ENCODE data around the gene MAP3K21. TPM values are rescaled to one million over a fixed set of nuclear protein-coding genes. Genes with fewer than 3 reads are reported as not detected.
A peak's percentile ranks its signal among the peaks of the same experiment; 100 is the strongest.

The MAP3K21 gene
- total and polyA plus RNA-seq, 9 of the 15 experiments (the other 6 are each of a cell fraction or from before 2014, with no cell fraction given): 0.23 to 0.86 (median 0.49) TPM

DNA sequence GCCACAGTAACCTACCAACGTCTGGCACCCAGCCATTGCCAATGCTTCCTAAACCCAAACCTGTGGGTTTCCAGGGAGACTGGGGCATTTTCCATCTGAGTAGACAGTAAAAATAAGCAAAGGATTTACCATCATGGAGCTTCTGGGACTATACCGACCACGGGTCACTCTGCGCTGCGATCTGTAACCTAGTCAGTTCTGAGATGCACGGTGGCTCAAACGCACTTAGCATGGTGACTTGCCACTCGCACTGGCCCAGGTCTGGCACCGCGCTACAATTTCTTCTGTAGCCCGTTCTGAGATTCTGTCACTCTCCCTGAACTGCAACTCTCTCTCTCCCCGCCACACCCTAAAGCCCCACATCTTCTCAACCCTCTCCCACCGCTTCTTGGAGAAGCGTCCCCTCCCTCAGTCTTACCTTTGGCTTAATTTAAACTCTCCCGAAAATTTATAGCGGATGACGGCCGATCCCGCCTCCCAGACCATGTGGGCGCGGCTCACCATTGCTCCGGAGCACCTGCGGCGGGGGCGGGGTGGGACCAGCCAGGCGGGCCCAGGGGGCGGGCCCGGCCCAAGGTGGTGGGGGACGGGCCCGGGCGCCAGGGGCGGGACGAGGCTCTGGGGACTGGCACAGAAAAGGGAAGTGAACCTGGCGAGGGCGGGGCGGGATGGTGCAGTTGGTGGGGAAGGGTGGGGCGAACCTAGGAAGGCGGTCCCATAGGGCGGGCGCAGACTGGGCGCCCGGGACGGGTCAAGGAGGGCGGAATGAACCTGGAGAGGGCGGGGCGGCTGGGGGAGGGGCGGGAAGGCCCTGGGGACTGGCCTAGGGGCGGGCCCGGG lies 493 bp upstream of the MAP3K21 start (continued):
- TF ChIP-seq, protein P1, sequence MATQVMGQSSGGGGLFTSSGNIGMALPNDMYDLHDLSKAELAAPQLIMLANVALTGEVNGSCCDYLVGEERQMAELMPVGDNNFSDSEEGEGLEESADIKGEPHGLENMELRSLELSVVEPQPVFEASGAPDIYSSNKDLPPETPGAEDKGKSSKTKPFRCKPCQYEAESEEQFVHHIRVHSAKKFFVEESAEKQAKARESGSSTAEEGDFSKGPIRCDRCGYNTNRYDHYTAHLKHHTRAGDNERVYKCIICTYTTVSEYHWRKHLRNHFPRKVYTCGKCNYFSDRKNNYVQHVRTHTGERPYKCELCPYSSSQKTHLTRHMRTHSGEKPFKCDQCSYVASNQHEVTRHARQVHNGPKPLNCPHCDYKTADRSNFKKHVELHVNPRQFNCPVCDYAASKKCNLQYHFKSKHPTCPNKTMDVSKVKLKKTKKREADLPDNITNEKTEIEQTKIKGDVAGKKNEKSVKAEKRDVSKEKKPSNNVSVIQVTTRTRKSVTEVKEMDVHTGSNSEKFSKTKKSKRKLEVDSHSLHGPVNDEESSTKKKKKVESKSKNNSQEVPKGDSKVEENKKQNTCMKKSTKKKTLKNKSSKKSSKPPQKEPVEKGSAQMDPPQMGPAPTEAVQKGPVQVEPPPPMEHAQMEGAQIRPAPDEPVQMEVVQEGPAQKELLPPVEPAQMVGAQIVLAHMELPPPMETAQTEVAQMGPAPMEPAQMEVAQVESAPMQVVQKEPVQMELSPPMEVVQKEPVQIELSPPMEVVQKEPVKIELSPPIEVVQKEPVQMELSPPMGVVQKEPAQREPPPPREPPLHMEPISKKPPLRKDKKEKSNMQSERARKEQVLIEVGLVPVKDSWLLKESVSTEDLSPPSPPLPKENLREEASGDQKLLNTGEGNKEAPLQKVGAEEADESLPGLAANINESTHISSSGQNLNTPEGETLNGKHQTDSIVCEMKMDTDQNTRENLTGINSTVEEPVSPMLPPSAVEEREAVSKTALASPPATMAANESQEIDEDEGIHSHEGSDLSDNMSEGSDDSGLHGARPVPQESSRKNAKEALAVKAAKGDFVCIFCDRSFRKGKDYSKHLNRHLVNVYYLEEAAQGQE (IDR thresholded peaks at IDR 0.05; ENCODE audit: borderline replicate concordance): no peak
- TF ChIP-seq, protein P1 (CRISPR knock-in tag; IDR thresholded peaks at IDR 0.05; ENCODE audit: low read depth): no peak
- TF ChIP-seq KAT2B (IDR thresholded peaks at IDR 0.05; ENCODE audit: low read depth, low read length): no peak
- TF ChIP-seq RAD51 (IDR thresholded peaks at IDR 0.05; ENCODE audit: borderline replicate concordance, low read depth): no peak
- no peak for TF ChIP-seq ZNF75A (CRISPR knock-in tag; IDR thresholded peaks at IDR 0.05)
- no peak for TF ChIP-seq CBX3 (IDR thresholded peaks at IDR 0.05; ENCODE audit: borderline replicate concordance in 1 of 2, low read length in 2 of 2)
- TF ChIP-seq FOXK1 (CRISPR knock-in tag; IDR thresholded peaks at IDR 0.05; ENCODE audit: borderline replicate concordance): no peak
- TF ChIP-seq CBFA2T2 (conservative IDR thresholded peaks at IDR 0.05): no peak
- TF ChIP-seq, protein P2, sequence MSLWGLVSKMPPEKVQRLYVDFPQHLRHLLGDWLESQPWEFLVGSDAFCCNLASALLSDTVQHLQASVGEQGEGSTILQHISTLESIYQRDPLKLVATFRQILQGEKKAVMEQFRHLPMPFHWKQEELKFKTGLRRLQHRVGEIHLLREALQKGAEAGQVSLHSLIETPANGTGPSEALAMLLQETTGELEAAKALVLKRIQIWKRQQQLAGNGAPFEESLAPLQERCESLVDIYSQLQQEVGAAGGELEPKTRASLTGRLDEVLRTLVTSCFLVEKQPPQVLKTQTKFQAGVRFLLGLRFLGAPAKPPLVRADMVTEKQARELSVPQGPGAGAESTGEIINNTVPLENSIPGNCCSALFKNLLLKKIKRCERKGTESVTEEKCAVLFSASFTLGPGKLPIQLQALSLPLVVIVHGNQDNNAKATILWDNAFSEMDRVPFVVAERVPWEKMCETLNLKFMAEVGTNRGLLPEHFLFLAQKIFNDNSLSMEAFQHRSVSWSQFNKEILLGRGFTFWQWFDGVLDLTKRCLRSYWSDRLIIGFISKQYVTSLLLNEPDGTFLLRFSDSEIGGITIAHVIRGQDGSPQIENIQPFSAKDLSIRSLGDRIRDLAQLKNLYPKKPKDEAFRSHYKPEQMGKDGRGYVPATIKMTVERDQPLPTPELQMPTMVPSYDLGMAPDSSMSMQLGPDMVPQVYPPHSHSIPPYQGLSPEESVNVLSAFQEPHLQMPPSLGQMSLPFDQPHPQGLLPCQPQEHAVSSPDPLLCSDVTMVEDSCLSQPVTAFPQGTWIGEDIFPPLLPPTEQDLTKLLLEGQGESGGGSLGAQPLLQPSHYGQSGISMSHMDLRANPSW (CRISPR knock-in tag; IDR thresholded peaks at IDR 0.05): no peak
- no peak for TF ChIP-seq ELF2 (CRISPR knock-in tag; IDR thresholded peaks at IDR 0.05)
- TF ChIP-seq ZNF140 (CRISPR knock-in tag; IDR thresholded peaks at IDR 0.05): no peak
- TF ChIP-seq MBD2 (IDR thresholded peaks at IDR 0.05; ENCODE audit: borderline replicate concordance, low read depth): no peak
- TF ChIP-seq BMI1 (IDR thresholded peaks at IDR 0.05; ENCODE audit: low read length): no peak
- TF ChIP-seq HDAC6 (IDR thresholded peaks at IDR 0.05; ENCODE audit: low read depth, low read length): no peak
- no peak for TF ChIP-seq ZFP30 (CRISPR knock-in tag; IDR thresholded peaks at IDR 0.05; ENCODE audit: borderline replicate concordance)
- TF ChIP-seq EGR1 (conservative IDR thresholded peaks at IDR 0.05): peak; percentile 39
- TF ChIP-seq MTA2 (IDR thresholded peaks at IDR 0.05; ENCODE audit: low read depth): no peak
- TF ChIP-seq ARID2 (IDR thresholded peaks at IDR 0.05): no peak
- TF ChIP-seq ZBTB7A (IDR thresholded peaks at IDR 0.05; ENCODE audit: borderline replicate concordance, control insufficient read depth, low read depth, low read length): peak; percentile 30; the same call in 1 of the 2 replicates
